ENCODE measurements around the gene PPP1R12C. TPM values are rescaled to one million over a fixed set of nuclear protein-coding genes. Genes with fewer than 3 reads are reported as not detected.

PPP1R12C gene
- total RNA-seq, 1 experiment from 2014 or later = 92.3 TPM

DNA sequence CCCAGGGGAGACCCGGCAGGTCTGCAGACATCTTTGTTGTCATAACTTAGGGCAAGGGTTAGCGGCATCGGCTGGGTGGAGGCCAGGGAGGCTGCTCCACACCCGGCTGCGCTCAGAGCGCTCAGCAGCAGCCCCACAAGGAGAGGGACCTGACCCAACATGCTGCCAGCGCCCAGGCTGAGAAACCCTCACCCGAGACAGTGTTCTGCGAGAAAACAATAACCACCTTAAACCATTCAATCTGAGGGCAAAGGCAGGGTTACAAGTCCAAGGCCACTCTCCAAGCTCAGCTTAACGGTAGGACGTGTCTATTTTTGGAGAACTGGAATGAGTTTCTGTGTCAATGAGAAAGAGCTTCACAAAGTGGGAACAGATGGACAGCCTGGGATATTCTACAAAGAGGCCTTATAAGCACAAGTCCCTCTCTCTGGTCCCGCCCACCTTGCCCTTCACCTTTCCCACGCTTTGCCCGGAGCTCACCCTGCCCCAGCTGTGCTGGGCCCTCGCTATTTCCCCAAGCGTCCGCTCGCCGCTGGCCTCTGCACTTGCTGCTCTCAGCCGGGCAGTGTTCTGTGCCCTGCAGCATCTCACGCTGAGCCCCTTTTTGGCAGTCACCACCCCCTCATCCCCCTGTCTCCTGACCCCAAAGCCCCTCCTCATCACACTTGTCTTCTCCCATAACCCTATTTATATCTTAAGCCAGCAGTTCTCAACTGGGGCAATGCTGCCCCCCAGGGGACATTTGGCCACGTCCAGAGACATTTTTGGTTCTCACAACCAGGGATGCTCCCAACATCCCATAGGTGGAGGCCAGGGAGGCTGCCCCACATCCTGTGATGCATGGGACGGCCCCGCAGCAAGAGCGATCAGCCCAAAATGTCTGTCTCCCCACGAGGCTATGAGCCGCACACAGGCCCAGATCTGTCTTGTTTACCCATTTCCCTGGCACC lies 17.6 kb downstream of the PPP1R12C start:
- ChIA-PET CTCF (interaction anchor here (0.9 to 2.8 kb wide), 11 partner anchors 12 to 367 kb away, joined by 3 to 27 read pairs (median 5); partner anchors contain the start of gene PPP1R12C), POLR2A (no interaction called here)
- ATAC-seq = peak; percentile 36
- TF ChIP-seq TCF7 (CRISPR knock-in tag; IDR thresholded peaks at IDR 0.05; ENCODE audit: low read depth) (no peak), GABPB1 (CRISPR knock-in tag; IDR thresholded peaks at IDR 0.05) (no peak)
- H3K4me3 Mint-ChIP-seq = no peak overlapping the region
- H3K36me3 Mint-ChIP-seq = peaks cover 17% of the 10 kb centered on the region
- peak; percentile 73 for DNase-seq (ENCODE audit: low spot score)
- H3K27me3 Mint-ChIP-seq (ENCODE audit: low read depth) = no peaks in the 10 kb centered on the region; the same call in 1 of the 2 replicates
- peaks cover 7% of the 10 kb centered on the region; the same call in 1 of the 2 replicates for H3K9me3 Mint-ChIP-seq
- 0 out of 2 replicates have a peak overlapping the region, but pooled peaks have one; percentile 87 for H3K27ac Mint-ChIP-seq
- H3K4me1 Mint-ChIP-seq = peaks cover 10% of the 10 kb centered on the region

DNA sequence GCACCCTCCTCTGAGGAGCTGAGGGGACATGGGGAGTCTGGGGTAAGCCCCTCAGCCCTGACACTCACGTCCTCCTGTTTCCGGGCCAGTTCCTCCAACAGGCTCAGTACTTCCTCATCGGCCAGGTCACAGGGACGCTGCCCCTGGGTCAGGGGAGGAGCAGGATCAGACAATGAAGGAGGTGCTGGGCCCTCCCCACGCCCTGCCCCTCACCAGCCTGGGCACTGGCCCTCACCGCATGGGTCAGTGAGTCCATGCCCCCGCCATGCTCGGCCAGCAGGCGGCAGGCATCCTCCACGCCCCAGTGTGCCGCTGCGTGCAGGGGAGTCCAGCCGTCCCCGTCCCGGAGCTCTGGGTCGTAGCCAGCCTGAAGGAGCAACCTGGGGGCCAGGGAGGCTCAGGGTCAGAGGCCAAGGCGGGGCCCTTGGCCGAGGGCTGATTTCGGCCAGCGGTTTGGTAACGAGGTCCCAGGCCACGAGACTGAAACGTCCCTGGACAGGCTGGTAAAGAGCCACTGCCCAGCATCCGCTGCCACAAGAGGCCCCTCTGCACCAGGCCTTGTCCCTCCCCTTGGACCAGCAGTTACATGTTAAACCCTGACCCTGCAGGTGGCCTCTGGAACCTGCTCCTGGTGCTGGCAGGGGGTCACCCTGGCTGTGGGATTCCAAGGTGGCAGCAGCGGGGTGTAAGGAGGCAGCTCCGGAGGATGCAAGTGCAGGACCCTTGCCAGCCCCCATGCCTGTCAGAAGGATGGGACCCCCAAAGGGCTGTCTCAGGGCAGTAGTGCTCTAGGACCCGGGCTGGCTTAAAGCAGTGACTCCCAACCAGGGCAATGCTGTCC lies 18.5 kb downstream of the PPP1R12C start:
- ATAC-seq (no peak), DNase-seq (ENCODE audit: low spot score) (no peak)
- POLR2A ChIA-PET = interaction anchor here (0.5 to 0.6 kb wide), 2 partner anchors 29 to 34 kb away, joined by 3 to 6 read pairs; no protein-coding TSS in a partner anchor
- TF ChIP-seq, protein P1, sequence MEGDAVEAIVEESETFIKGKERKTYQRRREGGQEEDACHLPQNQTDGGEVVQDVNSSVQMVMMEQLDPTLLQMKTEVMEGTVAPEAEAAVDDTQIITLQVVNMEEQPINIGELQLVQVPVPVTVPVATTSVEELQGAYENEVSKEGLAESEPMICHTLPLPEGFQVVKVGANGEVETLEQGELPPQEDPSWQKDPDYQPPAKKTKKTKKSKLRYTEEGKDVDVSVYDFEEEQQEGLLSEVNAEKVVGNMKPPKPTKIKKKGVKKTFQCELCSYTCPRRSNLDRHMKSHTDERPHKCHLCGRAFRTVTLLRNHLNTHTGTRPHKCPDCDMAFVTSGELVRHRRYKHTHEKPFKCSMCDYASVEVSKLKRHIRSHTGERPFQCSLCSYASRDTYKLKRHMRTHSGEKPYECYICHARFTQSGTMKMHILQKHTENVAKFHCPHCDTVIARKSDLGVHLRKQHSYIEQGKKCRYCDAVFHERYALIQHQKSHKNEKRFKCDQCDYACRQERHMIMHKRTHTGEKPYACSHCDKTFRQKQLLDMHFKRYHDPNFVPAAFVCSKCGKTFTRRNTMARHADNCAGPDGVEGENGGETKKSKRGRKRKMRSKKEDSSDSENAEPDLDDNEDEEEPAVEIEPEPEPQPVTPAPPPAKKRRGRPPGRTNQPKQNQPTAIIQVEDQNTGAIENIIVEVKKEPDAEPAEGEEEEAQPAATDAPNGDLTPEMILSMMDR (IDR thresholded peaks at IDR 0.05) = 0 out of 2 replicates have a peak, but pooled peaks have one; percentile 7
- no peak for TF ChIP-seq FOXK1 (CRISPR knock-in tag; IDR thresholded peaks at IDR 0.05)
- H3K4me1 Mint-ChIP-seq = peaks cover 14% of the 10 kb centered on the region
- CTCF ChIA-PET = interaction anchor here (0.9 to 2.8 kb wide), 12 partner anchors 11 to 368 kb away, joined by 3 to 27 read pairs (median 4); partner anchors contain the start of gene PPP1R12C
- no peaks in the 10 kb centered on the region; the same call in 1 of the 2 replicates for H3K27me3 Mint-ChIP-seq (ENCODE audit: low read depth)
- peaks cover 7% of the 10 kb centered on the region; the same call in 1 of the 2 replicates for H3K9me3 Mint-ChIP-seq
- peaks cover 21% of the 10 kb centered on the region for H3K36me3 Mint-ChIP-seq
- H3K4me3 Mint-ChIP-seq = no peak overlapping the region
- H3K27ac Mint-ChIP-seq = no peak overlapping the region

DNA sequence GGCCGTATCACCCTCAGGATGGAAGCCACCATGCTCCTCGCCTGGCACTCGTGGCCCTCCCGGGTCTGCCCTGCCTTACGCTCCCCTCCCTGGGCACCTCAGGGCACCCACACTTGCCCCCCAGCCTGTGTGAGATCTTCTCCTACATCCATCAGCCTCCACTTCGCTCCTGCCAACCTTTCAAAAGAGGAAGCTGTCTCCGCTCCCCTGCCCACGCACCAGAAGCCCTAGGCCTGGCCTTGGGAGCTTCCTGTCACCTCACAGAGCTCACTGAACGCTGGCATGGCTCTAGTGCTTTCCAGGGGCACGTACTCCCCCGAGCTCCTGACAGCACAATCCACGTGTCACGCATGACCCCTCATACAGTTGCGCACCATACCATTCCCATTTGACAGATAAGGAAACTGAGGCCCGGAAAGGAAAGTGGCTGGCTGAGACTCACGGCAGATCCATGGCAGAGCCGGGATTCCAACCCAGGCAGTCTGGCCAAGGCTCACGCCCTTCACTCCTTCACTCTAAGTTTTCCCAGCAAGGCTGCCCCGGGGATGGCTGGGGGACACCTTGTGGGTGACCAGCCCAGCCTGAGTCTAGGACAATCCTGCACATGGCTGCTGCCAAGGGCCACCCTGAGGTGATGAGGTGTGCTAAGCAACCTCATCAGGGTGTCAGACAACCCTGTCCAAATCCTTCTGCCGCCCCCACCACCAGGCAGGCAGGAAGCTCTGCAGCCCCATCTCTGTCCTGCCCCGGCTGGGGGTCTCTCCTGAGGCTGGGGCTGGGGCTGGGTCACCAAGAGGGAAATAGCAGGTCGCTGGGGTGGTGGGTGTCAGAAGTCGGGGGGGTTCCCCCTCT lies 19.3 kb downstream of the PPP1R12C start:
- TF ChIP-seq NR2C2 (CRISPR knock-in tag; IDR thresholded peaks at IDR 0.05) = no peak
- TF ChIP-seq, protein P2, sequence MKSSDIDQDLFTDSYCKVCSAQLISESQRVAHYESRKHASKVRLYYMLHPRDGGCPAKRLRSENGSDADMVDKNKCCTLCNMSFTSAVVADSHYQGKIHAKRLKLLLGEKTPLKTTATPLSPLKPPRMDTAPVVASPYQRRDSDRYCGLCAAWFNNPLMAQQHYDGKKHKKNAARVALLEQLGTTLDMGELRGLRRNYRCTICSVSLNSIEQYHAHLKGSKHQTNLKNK (CRISPR knock-in tag; IDR thresholded peaks at IDR 0.05) = no peak
- no peak for TF ChIP-seq ATF1 (CRISPR knock-in tag; IDR thresholded peaks at IDR 0.05)
- TF ChIP-seq ZNF416 (CRISPR knock-in tag; IDR thresholded peaks at IDR 0.05) = no peak
- TF ChIP-seq, protein P3, sequence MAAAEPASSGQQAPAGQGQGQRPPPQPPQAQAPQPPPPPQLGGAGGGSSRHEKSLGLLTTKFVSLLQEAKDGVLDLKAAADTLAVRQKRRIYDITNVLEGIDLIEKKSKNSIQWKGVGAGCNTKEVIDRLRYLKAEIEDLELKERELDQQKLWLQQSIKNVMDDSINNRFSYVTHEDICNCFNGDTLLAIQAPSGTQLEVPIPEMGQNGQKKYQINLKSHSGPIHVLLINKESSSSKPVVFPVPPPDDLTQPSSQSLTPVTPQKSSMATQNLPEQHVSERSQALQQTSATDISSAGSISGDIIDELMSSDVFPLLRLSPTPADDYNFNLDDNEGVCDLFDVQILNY (CRISPR knock-in tag; IDR thresholded peaks at IDR 0.05) = no peak
- TF ChIP-seq KAT7 (CRISPR knock-in tag; IDR thresholded peaks at IDR 0.05; ENCODE audit: borderline replicate concordance) = no peak
- H3K4me1 Mint-ChIP-seq = peaks cover 14% of the 10 kb centered on the region
- no peaks in the 10 kb centered on the region; the same call in 1 of the 2 replicates for H3K27me3 Mint-ChIP-seq (ENCODE audit: low read depth)
- ChIA-PET POLR2A (interaction anchor here (0.5 to 0.6 kb wide), 2 partner anchors 30 to 35 kb away, joined by 3 to 6 read pairs; no protein-coding TSS in a partner anchor), CTCF (interaction anchor here (0.9 to 2.8 kb wide), 7 partner anchors 10 to 369 kb away, joined by 3 to 27 read pairs (median 8); partner anchors contain the start of gene PPP1R12C)
- no peak overlapping the region for H3K4me3 Mint-ChIP-seq
- DNase-seq (ENCODE audit: low spot score) (no peak), ATAC-seq (no peak)
- H3K27ac Mint-ChIP-seq = peak overlapping the region; percentile 29; the same call in 1 of the 2 replicates
- peaks cover 15% of the 10 kb centered on the region for H3K36me3 Mint-ChIP-seq
- H3K9me3 Mint-ChIP-seq = peaks cover 2% of the 10 kb centered on the region; the same call in 1 of the 2 replicates

Data from WTC11 (cell line).